Esophagus (tissue), 2 donors: ENCODE results near the gene STH. TPM values are rescaled to one million over a fixed set of nuclear protein-coding genes. Genes with fewer than 3 reads are reported as not detected.
"Not testable (repeated sequence)": the region's sequence is repeated elsewhere in the genome, so short reads cannot be mapped to it uniquely, and the experiment has no call there.

Experiments used
- H3K27ac ChIP-seq, 2 donors: one replicate each; pipeline ENCODE4 v1.5.1; 2013; ENCODE audit warnings: low read depth in 2 of 2, mild to moderate bottlenecking in 2 of 2, inconsistent platforms in 1 of 2, low read length in 1 of 2, moderate library complexity in 1 of 2
- H3K27me3 ChIP-seq, 2 donors: one replicate each; pipeline ENCODE4 v1.6.1; 2013; ENCODE audit warnings: low read length in 2 of 2, control low read depth in 1 of 2, mild to moderate bottlenecking in 1 of 2; ENCODE audit not compliant: insufficient read depth in 2 of 2, control insufficient read depth in 1 of 2
- H3K36me3 ChIP-seq, 2 donors: one replicate each; pipeline ENCODE4 v1.6.1; 2013; ENCODE audit warnings: low read length in 1 of 2; ENCODE audit not compliant: control insufficient read depth in 2 of 2, insufficient read depth in 2 of 2
- H3K4me1 ChIP-seq, 2 donors: one replicate each; pipeline ENCODE4 v1.6.1; 2013; ENCODE audit warnings: low read length in 1 of 2; ENCODE audit not compliant: control insufficient read depth in 2 of 2, insufficient read depth in 2 of 2
- H3K4me3 ChIP-seq, 2 donors: one replicate each; pipeline ENCODE4 v1.5.1; 2013; ENCODE audit warnings: low read length in 2 of 2, mild to moderate bottlenecking in 2 of 2, low read depth in 1 of 2, moderate library complexity in 1 of 2
- H3K9me3 ChIP-seq, 2 donors: one replicate each; pipeline ENCODE4 v1.6.1; 2013; ENCODE audit warnings: mild to moderate bottlenecking in 2 of 2, low read depth in 1 of 2, low read length in 1 of 2, moderate library complexity in 1 of 2; ENCODE audit not compliant: control insufficient read depth in 2 of 2, insufficient read depth in 1 of 2
- WGBS, 2 donors: extraction: QIAGEN DNeasy Blood & Tissue Kit; methylation state at CpG; one replicate each; pipeline ENCODE4 v1.1.7; 2013; 5-methylcytosine and 5-hydroxymethylcytosine counted together
- polyA plus RNA-seq, 2 donors: library from polyadenylated mRNA; stranded (reverse); fragments of 200-250 nt; gene quantifications; one replicate each; pipeline ENCODE4 v1.2.3, GENCODE V29; 2013
- donor health status: healthy with polysubstance abuse.
- donor health status: Bipolar disorder and iron deficiency.

STH gene
- polyA plus RNA-seq, 2 donors = not detected

DNA sequence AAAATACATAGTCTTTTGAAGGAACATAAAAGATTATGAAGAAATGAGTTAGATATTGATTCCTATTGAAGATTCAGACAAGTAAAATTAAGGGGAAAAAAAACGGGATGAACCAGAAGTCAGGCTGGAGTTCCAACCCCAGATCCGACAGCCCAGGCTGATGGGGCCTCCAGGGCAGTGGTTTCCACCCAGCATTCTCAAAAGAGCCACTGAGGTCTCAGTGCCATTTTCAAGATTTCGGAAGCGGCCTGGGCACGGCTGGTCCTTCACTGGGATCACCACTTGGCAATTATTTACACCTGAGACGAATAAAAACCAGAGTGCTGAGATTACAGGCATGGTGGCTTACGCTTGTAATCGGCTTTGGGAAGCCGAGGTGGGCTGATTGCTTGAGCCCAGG lies 9.5 kb downstream of the STH start:
- Histone ChIP-seq H3K4me1 (peaks cover 2 to 5% of the 10 kb centered on the region in 2 donors), H3K36me3 (no peaks in the 10 kb centered on the region), H3K9me3 (no peaks in the 10 kb centered on the region), H3K4me3 (no peak overlapping the region), H3K27me3 (no peaks in the 10 kb centered on the region), H3K27ac (no peak overlapping the region)
- 86 to 88% methylated on average over 9 of the region's 9 CpGs for WGBS, 2 donors

DNA sequence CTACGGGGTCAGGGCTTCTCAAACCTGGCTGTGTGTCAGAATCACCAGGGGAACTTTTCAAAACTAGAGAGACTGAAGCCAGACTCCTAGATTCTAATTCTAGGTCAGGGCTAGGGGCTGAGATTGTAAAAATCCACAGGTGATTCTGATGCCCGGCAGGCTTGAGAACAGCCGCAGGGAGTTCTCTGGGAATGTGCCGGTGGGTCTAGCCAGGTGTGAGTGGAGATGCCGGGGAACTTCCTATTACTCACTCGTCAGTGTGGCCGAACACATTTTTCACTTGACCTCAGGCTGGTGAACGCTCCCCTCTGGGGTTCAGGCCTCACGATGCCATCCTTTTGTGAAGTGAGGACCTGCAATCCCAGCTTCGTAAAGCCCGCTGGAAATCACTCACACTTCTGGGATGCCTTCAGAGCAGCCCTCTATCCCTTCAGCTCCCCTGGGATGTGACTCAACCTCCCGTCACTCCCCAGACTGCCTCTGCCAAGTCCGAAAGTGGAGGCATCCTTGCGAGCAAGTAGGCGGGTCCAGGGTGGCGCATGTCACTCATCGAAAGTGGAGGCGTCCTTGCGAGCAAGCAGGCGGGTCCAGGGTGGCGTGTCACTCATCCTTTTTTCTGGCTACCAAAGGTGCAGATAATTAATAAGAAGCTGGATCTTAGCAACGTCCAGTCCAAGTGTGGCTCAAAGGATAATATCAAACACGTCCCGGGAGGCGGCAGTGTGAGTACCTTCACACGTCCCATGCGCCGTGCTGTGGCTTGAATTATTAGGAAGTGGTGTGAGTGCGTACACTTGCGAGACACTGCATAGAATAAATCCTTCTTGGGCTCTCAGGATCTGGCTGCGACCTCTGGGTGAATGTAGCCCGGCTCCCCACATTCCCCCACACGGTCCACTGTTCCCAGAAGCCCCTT lies 10.9 kb downstream of the STH start:
- WGBS, 2 donors = 72 to 82% methylated on average over 33 of the region's 33 CpGs
- Histone ChIP-seq H3K4me1 (no peaks in the 10 kb centered on the region), H3K27me3 (no peaks in the 10 kb centered on the region), H3K9me3 (no peaks in the 10 kb centered on the region), H3K36me3 (no peaks in the 10 kb centered on the region), H3K27ac (no peak overlapping the region), H3K4me3 (no peak overlapping the region)

GRCh38 chr17:46010597-46011186 lies 11.6 kb downstream of the STH start:
- Histone ChIP-seq H3K36me3 (no peaks in the 10 kb centered on the region), H3K27ac (no peak overlapping the region), H3K9me3 (no peaks in the 10 kb centered on the region), H3K4me3 (no peak overlapping the region), H3K4me1 (no peaks in the 10 kb centered on the region), H3K27me3 (no peaks in the 10 kb centered on the region)
- WGBS, 2 donors = 78 to 80% methylated on average over 16 of the region's 16 CpGs

DNA sequence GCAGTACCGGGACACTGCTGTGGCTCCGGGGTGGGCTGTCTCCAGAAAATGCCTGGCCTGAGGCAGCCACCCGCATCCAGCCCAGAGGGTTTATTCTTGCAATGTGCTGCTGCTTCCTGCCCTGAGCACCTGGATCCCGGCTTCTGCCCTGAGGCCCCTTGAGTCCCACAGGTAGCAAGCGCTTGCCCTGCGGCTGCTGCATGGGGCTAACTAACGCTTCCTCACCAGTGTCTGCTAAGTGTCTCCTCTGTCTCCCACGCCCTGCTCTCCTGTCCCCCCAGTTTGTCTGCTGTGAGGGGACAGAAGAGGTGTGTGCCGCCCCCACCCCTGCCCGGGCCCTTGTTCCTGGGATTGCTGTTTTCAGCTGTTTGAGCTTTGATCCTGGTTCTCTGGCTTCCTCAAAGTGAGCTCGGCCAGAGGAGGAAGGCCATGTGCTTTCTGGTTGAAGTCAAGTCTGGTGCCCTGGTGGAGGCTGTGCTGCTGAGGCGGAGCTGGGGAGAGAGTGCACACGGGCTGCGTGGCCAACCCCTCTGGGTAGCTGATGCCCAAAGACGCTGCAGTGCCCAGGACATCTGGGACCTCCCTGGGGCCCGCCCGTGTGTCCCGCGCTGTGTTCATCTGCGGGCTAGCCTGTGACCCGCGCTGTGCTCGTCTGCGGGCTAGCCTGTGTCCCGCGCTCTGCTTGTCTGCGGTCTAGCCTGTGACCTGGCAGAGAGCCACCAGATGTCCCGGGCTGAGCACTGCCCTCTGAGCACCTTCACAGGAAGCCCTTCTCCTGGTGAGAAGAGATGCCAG lies 12.9 kb downstream of the STH start:
- no peaks in the 10 kb centered on the region for H3K27me3 ChIP-seq
- no peaks in the 10 kb centered on the region for H3K4me1 ChIP-seq
- 86 to 87% methylated on average over 28 of the region's 28 CpGs for WGBS, 2 donors
- no peaks in the 10 kb centered on the region for H3K36me3 ChIP-seq
- no peak overlapping the region for H3K4me3 ChIP-seq
- H3K27ac ChIP-seq = no peak overlapping the region
- H3K9me3 ChIP-seq = no peaks in the 10 kb centered on the region

GRCh38 chr17:46012506-46013079 lies 13.5 kb downstream of the STH start:
- H3K9me3 ChIP-seq = no peaks in the 10 kb centered on the region
- H3K27ac ChIP-seq = no peak overlapping the region
- no peaks in the 10 kb centered on the region for H3K4me1 ChIP-seq
- H3K27me3 ChIP-seq = no peaks in the 10 kb centered on the region
- H3K36me3 ChIP-seq = no peaks in the 10 kb centered on the region
- no peak overlapping the region for H3K4me3 ChIP-seq
- 85 to 95% methylated on average over 10 to 11 of the region's 11 CpGs for WGBS, 2 donors

DNA sequence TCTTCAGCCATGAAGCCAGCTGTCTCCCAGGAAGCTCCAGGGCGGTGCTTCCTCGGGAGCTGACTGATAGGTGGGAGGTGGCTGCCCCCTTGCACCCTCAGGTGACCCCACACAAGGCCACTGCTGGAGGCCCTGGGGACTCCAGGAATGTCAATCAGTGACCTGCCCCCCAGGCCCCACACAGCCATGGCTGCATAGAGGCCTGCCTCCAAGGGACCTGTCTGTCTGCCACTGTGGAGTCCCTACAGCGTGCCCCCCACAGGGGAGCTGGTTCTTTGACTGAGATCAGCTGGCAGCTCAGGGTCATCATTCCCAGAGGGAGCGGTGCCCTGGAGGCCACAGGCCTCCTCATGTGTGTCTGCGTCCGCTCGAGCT lies 14.1 kb downstream of the STH start:
- Histone ChIP-seq H3K4me1 (no peaks in the 10 kb centered on the region), H3K36me3 (no peaks in the 10 kb centered on the region), H3K9me3 (no peaks in the 10 kb centered on the region), H3K27ac (no peak overlapping the region), H3K4me3 (no peak overlapping the region), H3K27me3 (no peaks in the 10 kb centered on the region)
- WGBS, 2 donors = 86 to 93% methylated on average over 7 of the region's 7 CpGs

DNA sequence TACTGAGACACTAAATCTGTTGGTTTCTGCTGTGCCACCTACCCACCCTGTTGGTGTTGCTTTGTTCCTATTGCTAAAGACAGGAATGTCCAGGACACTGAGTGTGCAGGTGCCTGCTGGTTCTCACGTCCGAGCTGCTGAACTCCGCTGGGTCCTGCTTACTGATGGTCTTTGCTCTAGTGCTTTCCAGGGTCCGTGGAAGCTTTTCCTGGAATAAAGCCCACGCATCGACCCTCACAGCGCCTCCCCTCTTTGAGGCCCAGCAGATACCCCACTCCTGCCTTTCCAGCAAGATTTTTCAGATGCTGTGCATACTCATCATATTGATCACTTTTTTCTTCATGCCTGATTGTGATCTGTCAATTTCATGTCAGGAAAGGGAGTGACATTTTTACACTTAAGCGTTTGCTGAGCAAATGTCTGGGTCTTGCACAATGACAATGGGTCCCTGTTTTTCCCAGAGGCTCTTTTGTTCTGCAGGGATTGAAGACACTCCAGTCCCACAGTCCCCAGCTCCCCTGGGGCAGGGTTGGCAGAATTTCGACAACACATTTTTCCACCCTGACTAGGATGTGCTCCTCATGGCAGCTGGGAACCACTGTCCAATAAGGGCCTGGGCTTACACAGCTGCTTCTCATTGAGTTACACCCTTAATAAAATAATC lies 14.6 kb downstream of the STH start:
- H3K27me3 ChIP-seq = no peaks in the 10 kb centered on the region
- H3K4me1 ChIP-seq = no peaks in the 10 kb centered on the region
- WGBS, 2 donors = 73 to 75% methylated on average over 9 of the region's 9 CpGs

DNA sequence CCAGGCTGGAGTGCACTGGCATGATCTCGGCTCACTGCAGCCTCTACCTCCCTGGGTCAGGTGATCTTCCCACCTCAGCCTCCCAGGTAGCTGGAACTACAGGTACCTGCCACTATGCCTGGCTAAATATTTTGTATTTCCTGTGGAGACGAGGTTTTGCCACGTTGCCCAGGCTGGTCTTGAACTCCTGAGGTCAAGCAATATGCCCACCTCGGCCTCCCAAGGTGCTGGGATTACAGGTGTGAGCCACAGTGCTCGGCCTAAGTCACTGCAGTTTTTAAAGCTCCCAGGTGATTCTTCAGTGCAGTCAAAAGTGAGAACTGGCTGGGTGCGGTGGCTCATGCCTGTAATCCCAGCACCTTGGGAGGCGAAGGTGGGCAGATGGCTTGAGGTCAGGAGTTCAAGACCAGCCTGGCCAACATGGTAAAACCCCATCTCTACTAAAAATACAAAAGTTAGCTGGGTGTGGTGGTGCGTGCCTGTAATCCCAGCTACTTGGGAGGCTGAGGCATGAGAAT lies 20.4 kb downstream of the STH start:
- H3K9me3 ChIP-seq, H3K4me3 ChIP-seq, H3K27ac ChIP-seq, H3K36me3 ChIP-seq, H3K27me3 ChIP-seq, H3K4me1 ChIP-seq: not testable (repeated sequence)
- 94 to 96% methylated on average over 8 of the region's 8 CpGs for WGBS, 2 donors

More for the DNA sequence above, 14.6 kb downstream of the STH start:
- Histone ChIP-seq H3K9me3 (no peaks in the 10 kb centered on the region), H3K36me3 (no peaks in the 10 kb centered on the region), H3K27ac (no peak overlapping the region), H3K4me3 (no peak overlapping the region)
